HCT116 (cell line): ENCODE measurements around the gene GRIN2C. TPM values are rescaled to one million over a fixed set of nuclear protein-coding genes. Genes with fewer than 3 reads are reported as not detected.

Experiments used
- ATAC-seq: fragments of 200-7000 bp; cut with Tn5 transposase; 2 replicates; pipeline ENCODE4 v1.9.1; 2020; ENCODE audit warnings: mild to moderate bottlenecking, moderate library complexity
- BruUV-seq: library from RNA; stranded (reverse); fragments of 400-500 nt; replicated peaks from 2 replicates; lab custom pipeline; 2021; lab: Mats Ljungman, UMichigan
- CTCF ChIA-PET: fragments of 300-600 bp; sonication (Branson Sonifier 250); formaldehyde crosslinking; loops from one replicate; lab custom pipeline; 2021; ENCODE audit warnings: antibody characterized with exemption; lab: Charles Lee
- POLR2A ChIA-PET: fragments of 300-600, 350-600 bp; sonication (Branson Sonifier 250); formaldehyde crosslinking; loops from one replicate; lab custom pipeline; 2021; ENCODE audit warnings: antibody characterized with exemption; lab: Charles Lee
- RAD21 ChIA-PET, 2 experiments: fragments of 300-600 bp; sonication (Branson Sonifier 250); formaldehyde crosslinking; loops; one replicate each; lab custom pipeline; 2023; ENCODE audit warnings: low total read pairs in 2 of 2; ENCODE audit not compliant: uncharacterized antibody in 2 of 2, unreplicated experiment in 2 of 2, low non-redundant PET in 1 of 2; lab: Charles Lee
- DNase-seq: peaks from one replicate; pipeline ENCODE4 v3.0.0-alpha.2; 2010; ENCODE audit warnings: low read depth, low spot score
- H2AFZ ChIP-seq: fragments of 200-600 bp; shearing (Covaris generic), sonication (generic); 2 replicates; pipeline ENCODE4 v1.6.1; 2017; ENCODE audit warnings: low read depth, mixed run types, mixed read lengths, antibody characterized with exemption, low read length; ENCODE audit not compliant: poor library complexity, severe bottlenecking
- H3K27ac ChIP-seq: 2 replicates; pipeline ENCODE4 v1.5.1; 2012; ENCODE audit warnings: low read depth, low read length
- H3K27me3 ChIP-seq: fragments of 200-600 bp; sonication (generic); 2 replicates; pipeline ENCODE4 v1.6.1; 2016; ENCODE audit warnings: mixed run types, low read length, mixed read lengths; ENCODE audit not compliant: insufficient read depth
- H3K36me3 ChIP-seq, 2 experiments: fragments of 200-500 bp in 1 of 2; fragments of 200-600 bp in 1 of 2; sonication (Bioruptor generic) in 1 of 2; sonication (generic) in 1 of 2; 2 replicates each; pipeline versions ENCODE4 v1.5.1 to v1.6.1; 2014 to 2016; ENCODE audit warnings: low read length in 2 of 2, inconsistent platforms in 1 of 2, mixed read lengths in 1 of 2, mixed run types in 1 of 2; ENCODE audit not compliant: insufficient read depth in 2 of 2, control insufficient read depth in 1 of 2
- H3K4me1 ChIP-seq, 2 experiments: fragments of 200-600 bp in 1 of 2; sonication (generic) in 1 of 2; 2 replicates each; pipeline versions ENCODE4 v1.5.1 to v1.6.1; 2012 to 2017; ENCODE audit warnings: low read length in 2 of 2, inconsistent platforms in 1 of 2, mild to moderate bottlenecking in 1 of 2, mixed read lengths in 1 of 2, mixed run types in 1 of 2, moderate library complexity in 1 of 2; ENCODE audit not compliant: insufficient read depth in 2 of 2, control insufficient read depth in 1 of 2
- H3K4me2 ChIP-seq: fragments of 200-600 bp; sonication (generic); 2 replicates; pipeline ENCODE4 v1.6.1; 2017; ENCODE audit warnings: mixed run types, low read length, mixed read lengths
- H3K4me3 ChIP-seq, 2 experiments: fragments of 200-600 bp in 1 of 2; sonication (generic) in 1 of 2; replicated peaks in 1 of 2; 2 replicates each; pipeline ENCODE4 v1.5.1; 2011 to 2016; ENCODE audit warnings: low read length in 2 of 2, control low read depth in 1 of 2, low read depth in 1 of 2, mild to moderate bottlenecking in 1 of 2, mixed read lengths in 1 of 2, mixed run types in 1 of 2
- H3K79me2 ChIP-seq: fragments of 200-600 bp; sonication (generic); 2 replicates; pipeline ENCODE4 v1.6.1; 2017; ENCODE audit warnings: mild to moderate bottlenecking, mixed run types, low read length, moderate library complexity, mixed read lengths; ENCODE audit not compliant: insufficient read depth
- H3K9ac ChIP-seq: fragments of 200-600 bp; sonication (generic); 2 replicates; pipeline ENCODE4 v1.6.1; 2016; ENCODE audit warnings: low read length, mixed read lengths
- H3K9me2 ChIP-seq: fragments of 200-600 bp; sonication (generic), shearing (Covaris generic); 2 replicates; pipeline ENCODE4 v1.6.1; 2017; ENCODE audit warnings: mixed run types, mild to moderate bottlenecking, moderate library complexity; ENCODE audit not compliant: insufficient read depth
- H3K9me3 ChIP-seq, 2 experiments: fragments of 200-500 bp in 1 of 2; fragments of 200-600 bp in 1 of 2; sonication (Bioruptor generic) in 1 of 2; sonication (generic) in 1 of 2; 2 replicates each; pipeline ENCODE4 v1.6.1; 2014 to 2017; ENCODE audit warnings: low read length in 2 of 2, mixed read lengths in 2 of 2, inconsistent platforms in 1 of 2, low read depth in 1 of 2, mild to moderate bottlenecking in 1 of 2, mixed run types in 1 of 2, moderate library complexity in 1 of 2; ENCODE audit not compliant: control insufficient read depth in 1 of 2, insufficient read depth in 1 of 2
- H4K20me1 ChIP-seq: fragments of 200-600 bp; sonication (generic), shearing (Covaris generic); 2 replicates; pipeline ENCODE4 v1.6.1; 2017; ENCODE audit warnings: mixed run types, mild to moderate bottlenecking, moderate library complexity; ENCODE audit not compliant: insufficient read depth
- CEBPB ChIP-seq: IDR thresholded peaks from 2 replicates; pipeline ENCODE4 v1.6.1; 2012; ENCODE audit warnings: low read depth
- ELF1 ChIP-seq: IDR thresholded peaks from 2 replicates; pipeline ENCODE4 v1.6.1; 2012; ENCODE audit warnings: low read depth, borderline replicate concordance
- EZH2 ChIP-seq: fragments of 200-600 bp; sonication (generic); IDR thresholded peaks from 2 replicates; pipeline ENCODE4 v1.6.1; 2017; ENCODE audit warnings: antibody characterized with exemption, mixed run types
- EZH2phosphoT487 ChIP-seq: fragments of 200-600 bp; IDR thresholded peaks from 2 replicates; pipeline ENCODE4 v1.6.1; 2018; ENCODE audit warnings: antibody characterized with exemption, borderline replicate concordance
- FOSL1 ChIP-seq: IDR thresholded peaks from 2 replicates; pipeline ENCODE4 v1.6.1; 2012; ENCODE audit warnings: low read depth
- MAX ChIP-seq: IDR thresholded peaks from 2 replicates; pipeline ENCODE4 v1.6.1; 2012
- RAD21 ChIP-seq: IDR thresholded peaks from 2 replicates; pipeline ENCODE4 v1.6.1; 2012; ENCODE audit warnings: low read depth, mild to moderate bottlenecking
- REST ChIP-seq: IDR thresholded peaks from 2 replicates; pipeline ENCODE4 v1.6.1; 2012; ENCODE audit warnings: low read depth
- SIN3A ChIP-seq: IDR thresholded peaks from 2 replicates; pipeline ENCODE4 v1.6.1; 2012; ENCODE audit warnings: low read depth
- SRF ChIP-seq: IDR thresholded peaks from 2 replicates; pipeline ENCODE4 v1.6.1; 2012; ENCODE audit warnings: low read depth
- YY1 ChIP-seq: IDR thresholded peaks from 2 replicates; pipeline ENCODE4 v1.6.1; 2011; ENCODE audit warnings: low read length, low read depth, moderate library complexity, mild to moderate bottlenecking; ENCODE audit not compliant: insufficient replicate concordance; ENCODE audit errors: extremely low read depth
- ZFX ChIP-seq: fragments of 450-650 bp; IDR thresholded peaks from 2 replicates; pipeline ENCODE4 v1.6.1; 2017
- ZNF274 ChIP-seq: fragments of 200-500 bp; sonication (Bioruptor generic); IDR thresholded peaks from 2 replicates; pipeline ENCODE4 v1.6.1; 2014; ENCODE audit warnings: mild to moderate bottlenecking, low read depth, low read length, inconsistent platforms
- intact Hi-C: fragments of 100-400 bp; cut with micrococcal nuclease; formaldehyde crosslinking; loops from 2 replicates; pipeline ENCODE4 v1.10.0; 2022
- total RNA-seq: library from RNA; stranded (reverse); gene quantifications from one replicate; pipeline ENCODE4 v1.2.1, GENCODE V29; 2021; ENCODE audit not compliant: unreplicated experiment
- TF ChIP-seq, protein P1 (sequence below): IDR thresholded peaks from 2 replicates; pipeline ENCODE4 v1.6.1; 2011; ENCODE audit warnings: mild to moderate bottlenecking, low read length, moderate library complexity; ENCODE audit not compliant: insufficient replicate concordance; ENCODE audit errors: extremely low read depth
- TF ChIP-seq, protein P2 (sequence below): IDR thresholded peaks from 2 replicates; pipeline ENCODE4 v1.6.1; 2012
- TF ChIP-seq, protein P3 (sequence below), 3 experiments: fragments of 200-600 bp in 1 of 3; sonication (generic) in 1 of 3; IDR thresholded peaks in 2 of 3; conservative IDR thresholded peaks in 1 of 3; 2 replicates each; pipeline ENCODE4 v1.5.1; 2012 to 2017; ENCODE audit warnings: low read depth in 2 of 3, low read length in 2 of 3, antibody characterized with exemption in 1 of 3, borderline replicate concordance in 1 of 3, control low read depth in 1 of 3, mild to moderate bottlenecking in 1 of 3, mixed read lengths in 1 of 3, mixed run types in 1 of 3, moderate library complexity in 1 of 3; ENCODE audit not compliant: insufficient read depth in 1 of 3

Gene GRIN2C
- total RNA-seq, 1 experiment from 2014 or later, result 2.2 TPM

GRCh38 chr17:74833501-74834377 lies 25.9 kb downstream of the GRIN2C start:
- Histone ChIP-seq H3K4me3 (no peak overlapping the region), H3K79me2 (no peaks in the 10 kb centered on the region), H3K9me3 (no peaks in the 10 kb centered on the region), H3K36me3 (no peaks in the 10 kb centered on the region), H3K9ac (no peak overlapping the region), H3K27ac (no peak overlapping the region; the same call in 1 of the 2 replicates), H3K4me2 (no peak overlapping the region), H2AFZ (no peak overlapping the region), H3K27me3 (no peaks in the 10 kb centered on the region), H3K4me1 (no peaks in the 10 kb centered on the region), H3K9me2 (no peaks in the 10 kb centered on the region), H4K20me1 (no peaks in the 10 kb centered on the region)
- BruUV-seq, result no TSS peak
- ChIA-PET CTCF (interaction anchor here (1.6 to 3.6 kb wide), 2 partner anchors 9 to 28 kb away, joined by 4 to 14 read pairs; no protein-coding TSS in a partner anchor), RAD21 (no interaction called here), POLR2A (no interaction called here)
- TF ChIP-seq, protein P1, sequence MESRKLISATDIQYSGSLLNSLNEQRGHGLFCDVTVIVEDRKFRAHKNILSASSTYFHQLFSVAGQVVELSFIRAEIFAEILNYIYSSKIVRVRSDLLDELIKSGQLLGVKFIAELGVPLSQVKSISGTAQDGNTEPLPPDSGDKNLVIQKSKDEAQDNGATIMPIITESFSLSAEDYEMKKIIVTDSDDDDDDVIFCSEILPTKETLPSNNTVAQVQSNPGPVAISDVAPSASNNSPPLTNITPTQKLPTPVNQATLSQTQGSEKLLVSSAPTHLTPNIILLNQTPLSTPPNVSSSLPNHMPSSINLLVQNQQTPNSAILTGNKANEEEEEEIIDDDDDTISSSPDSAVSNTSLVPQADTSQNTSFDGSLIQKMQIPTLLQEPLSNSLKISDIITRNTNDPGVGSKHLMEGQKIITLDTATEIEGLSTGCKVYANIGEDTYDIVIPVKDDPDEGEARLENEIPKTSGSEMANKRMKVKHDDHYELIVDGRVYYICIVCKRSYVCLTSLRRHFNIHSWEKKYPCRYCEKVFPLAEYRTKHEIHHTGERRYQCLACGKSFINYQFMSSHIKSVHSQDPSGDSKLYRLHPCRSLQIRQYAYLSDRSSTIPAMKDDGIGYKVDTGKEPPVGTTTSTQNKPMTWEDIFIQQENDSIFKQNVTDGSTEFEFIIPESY, result no peak
- TF ChIP-seq, protein P2, sequence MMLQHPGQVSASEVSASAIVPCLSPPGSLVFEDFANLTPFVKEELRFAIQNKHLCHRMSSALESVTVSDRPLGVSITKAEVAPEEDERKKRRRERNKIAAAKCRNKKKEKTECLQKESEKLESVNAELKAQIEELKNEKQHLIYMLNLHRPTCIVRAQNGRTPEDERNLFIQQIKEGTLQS, result no peak
- TF ChIP-seq RAD21 (no peak), ZFX (no peak; the same call in 1 of the 2 replicates), MAX (no peak), YY1 (no peak), EZH2 (no peak), FOSL1 (no peak), EZH2phosphoT487 (no peak), ZNF274 (no peak), CEBPB (no peak), REST (no peak), SRF (no peak), SIN3A (no peak), ELF1 (no peak)
- TF ChIP-seq, protein P3, sequence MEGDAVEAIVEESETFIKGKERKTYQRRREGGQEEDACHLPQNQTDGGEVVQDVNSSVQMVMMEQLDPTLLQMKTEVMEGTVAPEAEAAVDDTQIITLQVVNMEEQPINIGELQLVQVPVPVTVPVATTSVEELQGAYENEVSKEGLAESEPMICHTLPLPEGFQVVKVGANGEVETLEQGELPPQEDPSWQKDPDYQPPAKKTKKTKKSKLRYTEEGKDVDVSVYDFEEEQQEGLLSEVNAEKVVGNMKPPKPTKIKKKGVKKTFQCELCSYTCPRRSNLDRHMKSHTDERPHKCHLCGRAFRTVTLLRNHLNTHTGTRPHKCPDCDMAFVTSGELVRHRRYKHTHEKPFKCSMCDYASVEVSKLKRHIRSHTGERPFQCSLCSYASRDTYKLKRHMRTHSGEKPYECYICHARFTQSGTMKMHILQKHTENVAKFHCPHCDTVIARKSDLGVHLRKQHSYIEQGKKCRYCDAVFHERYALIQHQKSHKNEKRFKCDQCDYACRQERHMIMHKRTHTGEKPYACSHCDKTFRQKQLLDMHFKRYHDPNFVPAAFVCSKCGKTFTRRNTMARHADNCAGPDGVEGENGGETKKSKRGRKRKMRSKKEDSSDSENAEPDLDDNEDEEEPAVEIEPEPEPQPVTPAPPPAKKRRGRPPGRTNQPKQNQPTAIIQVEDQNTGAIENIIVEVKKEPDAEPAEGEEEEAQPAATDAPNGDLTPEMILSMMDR (IDR thresholded peaks at IDR 0.05 in 2 of 3, conservative IDR thresholded peaks at IDR 0.05 in 1 of 3; ENCODE audit: borderline replicate concordance in 1 of 3, insufficient read depth in 1 of 3, low read depth in 2 of 3, low read length in 2 of 3), result no peak
- no peak for ATAC-seq
- DNase-seq, result no peak
- intact Hi-C loops, result no loop called here
